RPMI7951 (cell line): Measurements from ENCODE around the gene ALPK3. TPM values are rescaled to one million over a fixed set of nuclear protein-coding genes. Genes with fewer than 3 reads are reported as not detected.

Experiments used
- DNase-seq: peaks from one replicate; pipeline ENCODE4 v3.0.0-alpha.2; 2012; ENCODE audit warnings: low read depth
- total RNA-seq: library from RNA; depleted of rRNA; stranded (reverse); fragments of >200 nt; shearing (Covaris generic); gene quantifications from 2 replicates; pipeline ENCODE4 v1.2.3, GENCODE V29; 2014; rRNA removed

ALPK3 gene
- total RNA-seq, 1 experiment from 2014 or later: 0.12 TPM

GRCh38 chr15:84917452-84917851 is 100.3 kb downstream of the ALPK3 start:
- no peak for DNase-seq

GRCh38 chr15:84919106-84919667 is 102.0 kb downstream of the ALPK3 start:
- no peak for DNase-seq

GRCh38 chr15:84921121-84921520 is 104.0 kb downstream of the ALPK3 start:
- peak; percentile 95 for DNase-seq

- no peak for DNase-seq
Observed at GRCh38 chr15:84922530-84922929, 105.4 kb downstream of the ALPK3 start.

Other genes starting within 250 kb of the ALPK3 start
- gene ZSCAN2, start 216.3 kb upstream of the ALPK3 start, total RNA-seq: 7.8 and 15.5 TPM in 2 replicates
- 29.7 and 32.7 TPM in 2 replicates for gene WDR73, start 163.1 kb upstream of the ALPK3 start, total RNA-seq
- 29.2 and 36.2 TPM in 2 replicates for gene NMB, start 159.2 kb upstream of the ALPK3 start, total RNA-seq
- 257 and 259 TPM in 2 replicates for gene SEC11A, start 101.2 kb upstream of the ALPK3 start, total RNA-seq
- gene ZNF592, start 68.8 kb upstream of the ALPK3 start, total RNA-seq: 6.4 and 7.4 TPM in 2 replicates
- not detected in 2 replicates for gene SLC28A1, start 67.3 kb downstream of the ALPK3 start, total RNA-seq
- gene PDE8A, start 164.5 kb downstream of the ALPK3 start, total RNA-seq: 24.9 and 28.7 TPM in 2 replicates